HepG2 (cell line): ENCODE results near the gene MEG3. TPM values are rescaled to one million over a fixed set of nuclear protein-coding genes. Genes with fewer than 3 reads are reported as not detected.
A peak's percentile ranks its signal among the peaks of the same experiment; 100 is the strongest.

Experiments
- ATAC-seq: fragments of 200-7000 bp; cut with Tn5 transposase; 3 replicates; pipeline ENCODE4 v1.9.1; 2020; ENCODE audit warnings: mild to moderate bottlenecking, moderate library complexity
- BruUV-seq: library from RNA; stranded (reverse); fragments of 400-500 nt; replicated peaks from 2 replicates; lab custom pipeline; 2021; lab: Mats Ljungman, UMichigan
- CTCF ChIA-PET: fragments of 300-600 bp; formaldehyde crosslinking; extraction: SDS; loops from one replicate; lab custom pipeline; 2021; ENCODE audit warnings: low total read pairs, inconsistent platforms, low intra/inter-chr PET ratio; lab: Yijun Ruan, JAX
- POLR2A ChIA-PET: fragments of 350-600 bp; sonication (Branson Sonifier 250); formaldehyde crosslinking; loops from one replicate; lab custom pipeline; 2020; ENCODE audit warnings: antibody characterized with exemption, inconsistent platforms; lab: Yijun Ruan, JAX
- DNase-seq: peaks from one replicate; pipeline ENCODE4 v3.0.0-alpha.2; 2015; ENCODE audit warnings: low spot score
- FAIRE-seq: peaks from 3 replicates; lab custom pipeline; 2011; peaks lifted over from hg19 to GRCh38; lab: Jason Lieb, UNC
- H2AFZ ChIP-seq: one replicate; pipeline ENCODE4 v1.6.1; 2011; ENCODE audit warnings: low read length, inconsistent platforms
- H3K27ac ChIP-seq: fragments of 300-600 bp; 3 replicates; pipeline ENCODE4 v1.8.0; 2011; ENCODE audit warnings: mixed run types, mild to moderate bottlenecking, mixed read lengths, low read length, inconsistent platforms; ENCODE audit not compliant: insufficient read depth; ENCODE audit errors: extremely low read length
- H3K27me3 ChIP-seq, 2 experiments: fragments of 200-600 bp in 1 of 2; 2 replicates in 1 of 2; 3 replicates in 1 of 2; pipeline versions ENCODE4 v1.6.0 to v1.8.0; 2011; ENCODE audit warnings: low read length in 2 of 2, mild to moderate bottlenecking in 2 of 2, moderate library complexity in 2 of 2, inconsistent platforms in 1 of 2; ENCODE audit not compliant: insufficient read depth in 2 of 2, control insufficient read depth in 1 of 2
- H3K36me3 ChIP-seq, 2 experiments: fragments of 200-600 bp in 1 of 2; replicated peaks in 1 of 2; 2 replicates in 1 of 2; 3 replicates in 1 of 2; pipeline versions ENCODE4 v1.5.1 to v1.8.0; 2011; ENCODE audit warnings: low read length in 2 of 2, inconsistent platforms in 1 of 2; ENCODE audit not compliant: insufficient read depth in 2 of 2, control insufficient read depth in 1 of 2
- H3K4me1 ChIP-seq: 2 replicates; pipeline ENCODE4 v1.5.1; 2012; ENCODE audit warnings: low read length, inconsistent platforms; ENCODE audit not compliant: insufficient read depth
- H3K4me2 ChIP-seq: 2 replicates; pipeline ENCODE4 v1.6.0; 2011; ENCODE audit warnings: low read depth, low read length, inconsistent platforms
- H3K4me3 ChIP-seq, 3 experiments: fragments of 200-600 bp in 1 of 3; sonication (generic), shearing (Covaris generic) in 1 of 3; replicated peaks in 1 of 3; 2 replicates each; pipeline ENCODE4 v1.5.1; 2011 to 2016; ENCODE audit warnings: low read length in 3 of 3, inconsistent platforms in 2 of 3, low read depth in 2 of 3, mild to moderate bottlenecking in 2 of 3, control low read depth in 1 of 3, mixed read lengths in 1 of 3; ENCODE audit not compliant: insufficient read depth in 1 of 3
- H3K79me2 ChIP-seq: one replicate; pipeline ENCODE4 v1.6.1; 2011; ENCODE audit warnings: low read length, inconsistent platforms; ENCODE audit not compliant: insufficient read depth
- H3K9ac ChIP-seq: 2 replicates; pipeline ENCODE4 v1.6.0; 2011; ENCODE audit warnings: mild to moderate bottlenecking, low read depth, low read length, inconsistent platforms; ENCODE audit not compliant: insufficient read depth
- H3K9me3 ChIP-seq: 2 replicates; pipeline ENCODE4 v1.5.1; 2012; ENCODE audit warnings: mild to moderate bottlenecking, low read length
- H4K20me1 ChIP-seq: 2 replicates; pipeline ENCODE4 v1.6.0; 2011; ENCODE audit warnings: inconsistent platforms, mild to moderate bottlenecking, low read length, moderate library complexity; ENCODE audit not compliant: insufficient read depth
- HOXA7 ChIP-seq: sonication (generic); formaldehyde crosslinking; IDR thresholded peaks from 2 replicates; pipeline ENCODE4 v1.8.1; 2022; ENCODE audit warnings: mild to moderate bottlenecking, missing genetic modification reagents, moderate library complexity
- MED8 ChIP-seq: sonication (generic); formaldehyde crosslinking; IDR thresholded peaks from 2 replicates; pipeline ENCODE4 v1.8.1; 2023; ENCODE audit warnings: mild to moderate bottlenecking, missing genetic modification reagents; ENCODE audit not compliant: insufficient replicate concordance
- MEF2D ChIP-seq: sonication (generic); formaldehyde crosslinking; IDR thresholded peaks from 2 replicates; pipeline ENCODE4 v1.5.1; 2020; ENCODE audit warnings: mild to moderate bottlenecking, missing genetic modification reagents
- MXD1 ChIP-seq: sonication (generic); formaldehyde crosslinking; IDR thresholded peaks from 2 replicates; pipeline ENCODE4 v1.4.0; 2020; ENCODE audit warnings: mild to moderate bottlenecking, missing genetic modification reagents
- NAIF1 ChIP-seq: sonication (generic); formaldehyde crosslinking; IDR thresholded peaks from 2 replicates; pipeline ENCODE4 v1.5.0; 2020; ENCODE audit warnings: mild to moderate bottlenecking, missing genetic modification reagents, borderline replicate concordance
- PPARG ChIP-seq: conservative IDR thresholded peaks from 2 replicates; pipeline ENCODE4 v1.6.1; 2016; ENCODE audit warnings: missing biosample characterization, missing genetic modification reagents
- PREB ChIP-seq: sonication (generic); formaldehyde crosslinking; IDR thresholded peaks from 2 replicates; pipeline ENCODE4 v1.4.0; 2020; ENCODE audit warnings: missing genetic modification reagents
- SMAD9 ChIP-seq: sonication (generic); formaldehyde crosslinking; IDR thresholded peaks from 2 replicates; pipeline ENCODE4 v1.5.1; 2020; ENCODE audit warnings: mild to moderate bottlenecking, missing genetic modification reagents
- ZBTB7A ChIP-seq: sonication (generic); formaldehyde crosslinking; IDR thresholded peaks from 2 replicates; pipeline ENCODE4 v1.8.0; 2022; ENCODE audit warnings: mild to moderate bottlenecking, missing genetic modification reagents
- ZFP82 ChIP-seq: sonication (generic); formaldehyde crosslinking; IDR thresholded peaks from 2 replicates; pipeline ENCODE4 v1.5.1; 2020; ENCODE audit warnings: mild to moderate bottlenecking, missing genetic modification reagents, borderline replicate concordance
- ZNF292 ChIP-seq: sonication (generic); formaldehyde crosslinking; IDR thresholded peaks from 2 replicates; pipeline ENCODE4 v1.8.1; 2022; ENCODE audit warnings: mild to moderate bottlenecking, low read depth, missing genetic modification reagents, borderline replicate concordance
- ZNF350 ChIP-seq: sonication (generic); formaldehyde crosslinking; IDR thresholded peaks from 2 replicates; pipeline ENCODE4 v1.4.0; 2020; ENCODE audit warnings: mild to moderate bottlenecking, low read depth, missing genetic modification reagents, borderline replicate concordance
- ZNF558 ChIP-seq: sonication (generic); formaldehyde crosslinking; IDR thresholded peaks from 2 replicates; pipeline ENCODE4 v1.9.0; 2022; ENCODE audit warnings: mild to moderate bottlenecking, missing genetic modification reagents, borderline replicate concordance
- ZNF652 ChIP-seq: IDR thresholded peaks from 2 replicates; pipeline ENCODE4 v1.6.1; 2016; ENCODE audit warnings: low read depth, borderline replicate concordance
- ZSCAN12 ChIP-seq: sonication (generic); formaldehyde crosslinking; IDR thresholded peaks from 2 replicates; pipeline ENCODE4 v1.9.0; 2021; ENCODE audit warnings: mild to moderate bottlenecking, missing genetic modification reagents
- whole genome bisulfite sequencing: methylation state at CpG from one replicate; pipeline ENCODE4 v1.1.6; 2017; ENCODE audit warnings: low lambda C conversion rate; 5-methylcytosine and 5-hydroxymethylcytosine counted together
- in situ Hi-C: cut with HindIII; loops from 2 replicates; pipeline ENCODE4 v1.10.0; 2017; ENCODE audit warnings: low pct_unique_long_range_greater_than_20kb; ENCODE audit not compliant: extremely low pct_ligation_motif_present
- intact Hi-C: fragments of 100-400 bp; cut with micrococcal nuclease; formaldehyde crosslinking; loops from one replicate; pipeline ENCODE4 v1.10.0; 2022; ENCODE audit not compliant: unreplicated experiment
- polyA plus RNA-seq, 8 experiments: library from polyadenylated mRNA; depleted of rRNA in 3 of 8; stranded (reverse) in 7 of 8; unstranded in 1 of 8; fragments of >200 nt; fragmentation: Illumina TruSeq in 4 of 8; extraction: Trizol in 4 of 8; gene quantifications; 2 replicates each; pipeline versions ENCODE4 v1.2.1 to v1.2.3, GENCODE V29; 2011 to 2016; ENCODE audit warnings: low read depth in 4 of 8, missing spikeins in 1 of 8, mixed read lengths in 1 of 8; ENCODE audit not compliant: insufficient read depth in 1 of 8
- total RNA-seq, 5 experiments: library from RNA; depleted of rRNA; stranded (reverse); fragments of >200 nt; fragmentation: Illumina TruSeq; extraction: Trizol; gene quantifications; 2 replicates each; pipeline ENCODE4 v1.2.3, GENCODE V29; 2016; ENCODE audit warnings: low read depth in 1 of 5

The MEG3 gene
- total and polyA plus RNA-seq, 2 of the 13 experiments (the other 11 are each of a cell fraction or from before 2014, with no cell fraction given) = 0.17 TPM; not detected in 1

DNA sequence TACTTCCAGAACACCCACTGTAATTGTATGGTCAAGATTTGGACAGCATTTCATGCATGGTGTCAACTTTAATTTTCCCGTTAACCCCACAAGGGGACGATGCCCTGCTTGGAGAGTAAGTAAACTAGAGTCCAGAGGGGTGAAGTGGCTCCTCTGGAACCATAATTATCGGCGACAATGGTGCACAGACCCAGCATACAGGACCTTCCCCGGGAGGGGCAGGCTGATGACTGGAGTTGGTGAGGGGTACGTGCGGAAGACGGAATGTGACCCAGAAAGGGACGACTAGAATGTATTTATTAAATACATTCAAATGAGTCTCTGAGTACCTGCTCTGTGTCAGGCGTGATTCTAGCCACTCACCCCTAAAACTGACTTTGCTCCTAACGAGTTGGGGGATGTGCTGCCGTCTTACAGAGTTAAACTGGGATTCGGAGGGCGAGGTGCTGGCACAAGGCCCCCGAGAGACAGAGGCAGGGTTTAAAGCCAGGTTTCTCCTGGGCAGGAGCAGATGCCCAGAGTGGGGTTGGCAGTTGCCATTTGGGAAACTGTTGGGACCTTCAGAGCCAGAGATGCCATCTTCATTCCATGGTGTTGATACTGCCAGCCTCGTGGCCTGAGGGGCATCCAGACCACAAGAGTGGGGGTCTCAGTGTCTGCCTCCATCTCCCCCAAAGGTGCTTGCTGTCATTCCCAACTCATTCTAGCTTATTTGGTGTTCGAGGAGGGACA, 66.7 kb downstream of the MEG3 start:
- H3K9me3 ChIP-seq = no peaks in the 10 kb centered on the region
- peaks cover 20% of the 10 kb centered on the region for H3K4me1 ChIP-seq
- ChIA-PET POLR2A (no interaction called here), CTCF (no interaction called here)
- in situ Hi-C loops (loop anchor here (10.0 kb wide), 1 partner anchor 488 kb away; no protein-coding TSS in a partner anchor), intact Hi-C loops (no loop called here)
- H3K27ac ChIP-seq = no peak overlapping the region
- ATAC-seq (no peak), DNase-seq (no peak), FAIRE-seq (no peak)
- no peak overlapping the region for H2AFZ ChIP-seq
- H3K4me2 ChIP-seq = peak overlapping the region; percentile 70
- H3K9ac ChIP-seq = no peak overlapping the region
- no peaks in the 10 kb centered on the region for H3K36me3 ChIP-seq
- H3K79me2 ChIP-seq = no peaks in the 10 kb centered on the region
- peaks cover 0 to 24% of the 10 kb centered on the region in 2 experiments; a peak in 3 of 5 replicates for H3K27me3 ChIP-seq
- BruUV-seq = no TSS peak
- WGBS = 61% methylated on average over 16 of the region's 17 CpGs
- TF ChIP-seq MXD1 (no peak), SMAD9 (CRISPR knock-in tag) (no peak)
- H3K4me3 ChIP-seq = no peak overlapping the region
- H4K20me1 ChIP-seq = no peaks in the 10 kb centered on the region

- no peak overlapping the region for H2AFZ ChIP-seq
- 0 out of 2 replicates have a peak, but pooled peaks have one; percentile 27 for TF ChIP-seq ZNF652 (CRISPR knock-in tag)
- TF ChIP-seq ZNF350 = no peak
- TF ChIP-seq ZBTB7A = 0 out of 2 replicates have a peak, but pooled peaks have one; percentile 17
- peak; percentile 57; the same call in 1 of the 2 replicates for TF ChIP-seq MEF2D (CRISPR knock-in tag)
- TF ChIP-seq ZNF558 = no peak
- TF ChIP-seq HOXA7 (CRISPR knock-in tag) = no peak
- no peak for TF ChIP-seq NAIF1
- no peak for TF ChIP-seq MED8 (CRISPR knock-in tag)
- no peak for TF ChIP-seq ZSCAN12 (CRISPR knock-in tag)
- TF ChIP-seq PPARG (CRISPR knock-in tag) = 0 out of 2 replicates have a peak, but pooled peaks have one; percentile 52
- 0 out of 2 replicates have a peak, but pooled peaks have one; percentile 27 for TF ChIP-seq ZNF292 (CRISPR knock-in tag)
- TF ChIP-seq PREB (CRISPR knock-in tag) = no peak
- TF ChIP-seq ZFP82 = no peak
Measured at GRCh38 chr14:100893228-100893601, 67.3 kb downstream of the MEG3 start.

More at GRCh38 chr14:100893228-100893601, 67.3 kb downstream of the MEG3 start:
- ChIA-PET CTCF (no interaction called here), POLR2A (no interaction called here)
- no TSS peak for BruUV-seq
- Histone ChIP-seq H3K27me3 (peaks cover 0 to 18% of the 10 kb centered on the region in 2 experiments; a peak in 2 of 5 replicates), H3K9me3 (no peaks in the 10 kb centered on the region), H3K79me2 (no peaks in the 10 kb centered on the region), H3K4me2 (peak overlapping the region; percentile 70), H3K36me3 (no peaks in the 10 kb centered on the region), H3K27ac (no peak overlapping the region), H3K9ac (no peak overlapping the region), H3K4me1 (peaks cover 20% of the 10 kb centered on the region), H3K4me3 (peak overlapping the region in 1 of 3 experiments; percentile 47; a peak in 1 of 6 replicates), H4K20me1 (no peaks in the 10 kb centered on the region)
- in situ Hi-C loops = loop anchor here (10.0 kb wide), 1 partner anchor 488 kb away; no protein-coding TSS in a partner anchor
- FAIRE-seq (peak; percentile 37), ATAC-seq (peak; percentile 65; the same call in 2 of the 3 replicates), DNase-seq (no peak)
- intact Hi-C loops = no loop called here
- WGBS = 2% methylated on average over 8 of the region's 8 CpGs
